GM12878 (cell line): ENCODE results near the gene PLXNB3.

ENCODE experiments used
- BHLHE40 ChIP-seq, 2 experiments: fragments of 450-650 bp in 1 of 2; IDR thresholded peaks; 2 replicates each; pipeline ENCODE4 v1.6.1; 2011 to 2017; ENCODE audit warnings: low read depth in 2 of 2, borderline replicate concordance in 1 of 2, improper control_type of control experiment in 1 of 2, low read length in 1 of 2, mild to moderate bottlenecking in 1 of 2
- CBX5 ChIP-seq: sonication (generic); IDR thresholded peaks from 2 replicates; pipeline ENCODE4 v1.6.1; 2016; ENCODE audit warnings: low read depth, moderate library complexity, mild to moderate bottlenecking, inconsistent platforms
- ETV6 ChIP-seq, 2 experiments: fragments of 450-650 bp in 1 of 2; IDR thresholded peaks in 1 of 2; conservative IDR thresholded peaks in 1 of 2; 2 replicates each; pipeline ENCODE4 v1.6.1; 2014; ENCODE audit warnings: antibody characterized with exemption in 1 of 2, borderline replicate concordance in 1 of 2, low read depth in 1 of 2, mild to moderate bottlenecking in 1 of 2, moderate library complexity in 1 of 2
- KDM1A ChIP-seq: fragments of 200-600 bp; sonication (generic); IDR thresholded peaks from 2 replicates; pipeline ENCODE4 v1.6.1; 2016; ENCODE audit warnings: borderline replicate concordance
- RCOR1 ChIP-seq: conservative IDR thresholded peaks from 2 replicates; pipeline ENCODE4 v1.6.1; 2012; ENCODE audit warnings: low read depth, low read length, improper control_type of control experiment
- SMC3 ChIP-seq: IDR thresholded peaks from 2 replicates; pipeline ENCODE4 v1.6.1; 2011; ENCODE audit warnings: low read length, improper control_type of control experiment, borderline replicate concordance
- TAF1 ChIP-seq: IDR thresholded peaks from 2 replicates; pipeline ENCODE4 v1.6.1; 2011; ENCODE audit warnings: mild to moderate bottlenecking, low read depth, low read length, borderline replicate concordance
- ZNF384 ChIP-seq: IDR thresholded peaks from 2 replicates; pipeline ENCODE4 v1.6.1; 2012; ENCODE audit warnings: low read depth, mild to moderate bottlenecking, low read length, improper control_type of control experiment, borderline replicate concordance
- TF ChIP-seq, protein P1 (sequence below), 3 experiments: IDR thresholded peaks in 2 of 3; conservative IDR thresholded peaks in 1 of 3; 2 replicates each; pipeline ENCODE4 v1.5.1; 2011; ENCODE audit warnings: low read depth in 3 of 3, low read length in 3 of 3, mild to moderate bottlenecking in 3 of 3, control low read depth in 2 of 3, moderate library complexity in 2 of 3, inconsistent platforms in 1 of 3, mixed read lengths in 1 of 3; ENCODE audit not compliant: control insufficient read depth in 2 of 3, insufficient read depth in 1 of 3; ENCODE audit errors: extremely low read depth in 1 of 3

DNA sequence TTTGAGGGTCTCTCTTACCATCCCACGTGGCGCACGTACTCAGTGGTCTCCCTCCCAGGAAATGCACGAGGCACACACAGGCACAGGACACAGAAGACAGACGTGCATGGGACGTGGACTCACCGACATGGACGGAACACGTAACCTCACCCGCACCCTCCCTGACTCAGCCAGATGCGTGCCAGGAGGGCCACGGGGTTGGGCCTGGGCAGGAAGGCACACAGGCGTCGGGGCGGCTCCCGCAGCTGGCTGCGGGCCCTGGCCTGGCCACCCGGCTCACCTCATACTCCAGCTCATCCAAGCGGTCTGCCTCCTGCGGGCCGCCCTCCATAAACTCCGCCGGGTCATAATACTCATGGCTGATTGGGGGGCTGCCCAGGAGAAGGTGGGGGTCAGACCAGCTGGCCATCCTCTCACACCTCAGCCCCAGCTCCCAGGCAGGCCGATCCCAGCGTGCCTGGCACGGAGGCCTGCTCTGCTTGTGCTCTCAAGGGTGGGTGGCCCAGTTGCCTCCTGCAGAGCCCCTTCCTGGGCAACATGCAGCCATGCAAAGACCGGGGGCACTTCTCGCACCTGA is 43.0 kb downstream of the PLXNB3 start:
- TF ChIP-seq, protein P1, sequence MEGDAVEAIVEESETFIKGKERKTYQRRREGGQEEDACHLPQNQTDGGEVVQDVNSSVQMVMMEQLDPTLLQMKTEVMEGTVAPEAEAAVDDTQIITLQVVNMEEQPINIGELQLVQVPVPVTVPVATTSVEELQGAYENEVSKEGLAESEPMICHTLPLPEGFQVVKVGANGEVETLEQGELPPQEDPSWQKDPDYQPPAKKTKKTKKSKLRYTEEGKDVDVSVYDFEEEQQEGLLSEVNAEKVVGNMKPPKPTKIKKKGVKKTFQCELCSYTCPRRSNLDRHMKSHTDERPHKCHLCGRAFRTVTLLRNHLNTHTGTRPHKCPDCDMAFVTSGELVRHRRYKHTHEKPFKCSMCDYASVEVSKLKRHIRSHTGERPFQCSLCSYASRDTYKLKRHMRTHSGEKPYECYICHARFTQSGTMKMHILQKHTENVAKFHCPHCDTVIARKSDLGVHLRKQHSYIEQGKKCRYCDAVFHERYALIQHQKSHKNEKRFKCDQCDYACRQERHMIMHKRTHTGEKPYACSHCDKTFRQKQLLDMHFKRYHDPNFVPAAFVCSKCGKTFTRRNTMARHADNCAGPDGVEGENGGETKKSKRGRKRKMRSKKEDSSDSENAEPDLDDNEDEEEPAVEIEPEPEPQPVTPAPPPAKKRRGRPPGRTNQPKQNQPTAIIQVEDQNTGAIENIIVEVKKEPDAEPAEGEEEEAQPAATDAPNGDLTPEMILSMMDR (IDR thresholded peaks at IDR 0.05 in 2 of 3, conservative IDR thresholded peaks at IDR 0.05 in 1 of 3; ENCODE audit: control insufficient read depth in 2 of 3, extremely low read depth in 1 of 3, insufficient read depth in 1 of 3, low read depth in 3 of 3, low read length in 3 of 3): no peak
- TF ChIP-seq SMC3 (no peak), CBX5 (no peak), ZNF384 (no peak), BHLHE40 (IDR thresholded peaks at IDR 0.05; ENCODE audit: borderline replicate concordance in 1 of 2, low read depth in 2 of 2, low read length in 1 of 2) (no peak), TAF1 (no peak), ETV6 (conservative IDR thresholded peaks at IDR 0.05 in 1 of 2, IDR thresholded peaks at IDR 0.05 in 1 of 2; ENCODE audit: borderline replicate concordance in 1 of 2, low read depth in 1 of 2) (no peak), RCOR1 (no peak), KDM1A (no peak)
